Keratinocyte (primary cell): ENCODE data around the gene CRACR2A.

Source experiments
- CTCF ChIP-seq, 3 experiments: IDR thresholded peaks in 1 of 3; conservative IDR thresholded peaks in 1 of 3; optimal IDR thresholded peaks in 1 of 3; 2 replicates in 2 of 3; 3 replicates in 1 of 3; pipeline versions ENCODE3 to v1.5.1; 2011; ENCODE audit warnings: low read length in 3 of 3, mild to moderate bottlenecking in 3 of 3, moderate library complexity in 2 of 3, control low read depth in 1 of 3, inconsistent platforms in 1 of 3; ENCODE audit not compliant: insufficient read depth in 2 of 3; ENCODE audit errors: extremely low read depth in 1 of 3
- EZH2 ChIP-seq: IDR thresholded peaks from one replicate; pipeline ENCODE4 v1.6.1; 2012; ENCODE audit warnings: inconsistent platforms, mild to moderate bottlenecking, low read length, moderate library complexity

GRCh38 chr12:3565985-3566384, 186.9 kb downstream of the CRACR2A start:
- no peak for TF ChIP-seq CTCF (optimal IDR thresholded peaks at IDR 0.05 in 1 of 3, IDR thresholded peaks at IDR 0.05 in 1 of 3, conservative IDR thresholded peaks at IDR 0.05 in 1 of 3; ENCODE audit: extremely low read depth in 1 of 3, insufficient read depth in 2 of 3, low read length in 3 of 3)
- TF ChIP-seq EZH2 = no peak
